ENCODE data around the gene BFAR.

DNA sequence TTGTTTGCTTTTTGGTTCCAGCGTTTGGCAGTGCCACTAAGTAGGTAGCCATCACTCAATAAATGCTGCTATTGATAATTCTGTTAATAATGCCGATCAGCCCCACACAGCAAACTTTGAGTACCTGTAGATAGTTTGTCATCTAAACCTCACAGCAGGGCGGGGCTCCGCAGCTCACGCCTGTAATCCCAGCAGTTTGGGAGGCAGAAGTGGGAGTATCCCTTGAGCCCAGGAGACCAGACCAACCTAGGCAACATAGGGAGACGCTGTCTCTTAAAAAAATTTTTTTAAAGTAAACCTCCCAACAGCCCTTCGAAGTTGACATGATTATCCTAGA is 1.6 kb downstream of the BFAR start:
- TF ChIP-seq CTCF (conservative IDR thresholded peaks at IDR 0.05 in 1 of 2, IDR thresholded peaks at IDR 0.05 in 1 of 2; ENCODE audit: low read depth in 1 of 2, low read length in 2 of 2) (no peak), EZH2 (IDR thresholded peaks at IDR 0.05; ENCODE audit: low read length, missing control alignments) (no peak)

Measured in fibroblast of lung (primary cell).